ENCODE data around the gene TNNC1.

TNNC1 gene

DNA sequence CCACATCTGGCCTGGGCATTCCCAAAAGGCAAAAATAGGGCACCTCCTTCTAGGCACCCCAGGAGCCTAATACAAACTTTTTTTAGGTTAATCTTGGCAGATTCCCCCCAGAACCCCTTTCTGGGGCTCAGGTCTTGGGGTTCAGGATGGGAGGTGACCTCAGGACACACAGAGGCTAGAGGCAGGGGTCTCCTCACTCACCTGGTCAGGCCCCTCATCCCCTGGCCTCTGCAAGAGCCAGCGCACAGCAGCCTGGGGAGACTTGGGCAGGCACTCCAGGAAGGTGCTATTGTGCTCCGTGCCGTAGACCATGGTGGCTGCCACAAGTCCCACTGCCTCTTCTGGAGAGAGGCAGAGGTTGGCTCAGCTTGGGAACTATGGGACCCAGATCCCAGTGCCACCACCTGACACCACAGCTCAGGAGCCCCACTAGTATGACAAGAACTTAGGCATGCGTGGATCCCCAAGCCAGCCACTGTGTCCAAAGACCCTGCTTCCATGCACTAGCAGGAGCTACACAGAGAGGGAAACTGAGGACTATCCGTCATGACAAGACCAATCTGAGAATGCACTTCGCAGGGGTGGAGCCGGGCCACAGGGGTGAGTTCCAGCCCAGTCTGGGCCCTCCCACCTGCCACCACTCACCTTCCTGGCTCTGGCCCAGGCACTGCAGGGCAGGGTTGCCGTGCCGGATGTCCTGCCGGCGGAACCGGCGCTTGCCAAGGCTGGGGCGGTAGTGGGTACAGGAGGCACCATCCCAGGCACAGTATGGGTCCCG lies 16.3 kb downstream of the TNNC1 start:
- Histone ChIP-seq H3K9me3 (ENCODE audit: insufficient read depth, low read length) (no peaks in the 10 kb centered on the region), H3K4me1 (ENCODE audit: low read length) (no peaks in the 10 kb centered on the region), H3K27ac (ENCODE audit: low read length) (no peak overlapping the region), H3K27me3 (ENCODE audit: low read depth, low read length) (peaks cover 10% of the 10 kb centered on the region; the same call in 1 of the 2 replicates), H4K20me1 (ENCODE audit: insufficient read depth, low read length) (no peaks in the 10 kb centered on the region), H3K36me3 (replicated peaks; ENCODE audit: low read depth, low read length) (no peaks in the 10 kb centered on the region), H3K9ac (ENCODE audit: low read length) (no peak overlapping the region), H3K4me3 (ENCODE audit: low read length) (no peak overlapping the region), H3K79me2 (ENCODE audit: low read length) (no peaks in the 10 kb centered on the region), H2AFZ (ENCODE audit: low read depth, low read length) (no peak overlapping the region), H3K4me2 (ENCODE audit: low read length) (no peak overlapping the region)
- TF ChIP-seq EZH2phosphoT487 (IDR thresholded peaks at IDR 0.05; ENCODE audit: low read depth), result no peak
- TF ChIP-seq, protein P1, sequence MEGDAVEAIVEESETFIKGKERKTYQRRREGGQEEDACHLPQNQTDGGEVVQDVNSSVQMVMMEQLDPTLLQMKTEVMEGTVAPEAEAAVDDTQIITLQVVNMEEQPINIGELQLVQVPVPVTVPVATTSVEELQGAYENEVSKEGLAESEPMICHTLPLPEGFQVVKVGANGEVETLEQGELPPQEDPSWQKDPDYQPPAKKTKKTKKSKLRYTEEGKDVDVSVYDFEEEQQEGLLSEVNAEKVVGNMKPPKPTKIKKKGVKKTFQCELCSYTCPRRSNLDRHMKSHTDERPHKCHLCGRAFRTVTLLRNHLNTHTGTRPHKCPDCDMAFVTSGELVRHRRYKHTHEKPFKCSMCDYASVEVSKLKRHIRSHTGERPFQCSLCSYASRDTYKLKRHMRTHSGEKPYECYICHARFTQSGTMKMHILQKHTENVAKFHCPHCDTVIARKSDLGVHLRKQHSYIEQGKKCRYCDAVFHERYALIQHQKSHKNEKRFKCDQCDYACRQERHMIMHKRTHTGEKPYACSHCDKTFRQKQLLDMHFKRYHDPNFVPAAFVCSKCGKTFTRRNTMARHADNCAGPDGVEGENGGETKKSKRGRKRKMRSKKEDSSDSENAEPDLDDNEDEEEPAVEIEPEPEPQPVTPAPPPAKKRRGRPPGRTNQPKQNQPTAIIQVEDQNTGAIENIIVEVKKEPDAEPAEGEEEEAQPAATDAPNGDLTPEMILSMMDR (IDR thresholded peaks at IDR 0.05; ENCODE audit: low read depth, low read length), result no peak

DNA sequence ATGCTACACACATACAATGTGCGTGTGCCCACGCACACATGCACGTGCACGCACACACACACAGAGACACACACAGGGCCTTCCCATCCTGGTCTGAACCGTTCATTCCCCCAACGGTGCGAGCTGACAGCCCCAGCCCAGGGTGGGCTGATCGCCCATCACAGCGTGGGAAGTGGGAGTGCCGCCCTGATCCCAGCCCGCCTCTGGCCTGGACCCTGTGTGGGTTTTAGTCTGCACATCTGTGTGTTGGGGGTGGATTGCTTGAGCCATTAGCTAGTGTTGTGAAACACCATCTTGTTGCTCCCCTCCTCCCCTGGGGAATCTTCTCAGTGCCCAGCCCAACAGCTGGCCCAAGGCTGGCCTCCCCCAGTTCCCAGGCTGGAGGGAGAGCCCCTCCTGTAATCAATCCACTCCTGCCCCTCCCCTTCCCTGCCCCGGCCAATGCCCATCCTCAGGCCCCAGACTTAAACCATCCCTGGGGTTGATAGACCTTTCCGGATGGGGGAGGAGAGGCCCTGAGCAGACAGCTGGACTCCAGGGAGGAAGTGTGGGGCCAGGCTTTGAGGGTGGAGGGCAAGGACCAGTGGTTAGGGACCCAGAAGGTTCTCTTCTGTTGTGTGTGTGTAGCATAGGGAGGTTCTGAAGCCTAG lies 17.2 kb downstream of the TNNC1 start:
- no peaks in the 10 kb centered on the region for H3K79me2 ChIP-seq (ENCODE audit: low read length)
- H3K4me3 ChIP-seq (ENCODE audit: low read length), result no peak overlapping the region
- H4K20me1 ChIP-seq (ENCODE audit: insufficient read depth, low read length), result no peaks in the 10 kb centered on the region
- H3K9me3 ChIP-seq (ENCODE audit: insufficient read depth, low read length), result no peaks in the 10 kb centered on the region
- H3K4me2 ChIP-seq (ENCODE audit: low read length), result no peak overlapping the region
- no peak overlapping the region for H3K9ac ChIP-seq (ENCODE audit: low read length)
- H3K4me1 ChIP-seq (ENCODE audit: low read length), result no peaks in the 10 kb centered on the region
- TF ChIP-seq, protein P1 (IDR thresholded peaks at IDR 0.05; ENCODE audit: low read depth, low read length), result no peak
- TF ChIP-seq EZH2phosphoT487 (IDR thresholded peaks at IDR 0.05; ENCODE audit: low read depth), result no peak
- no peak overlapping the region for H3K27ac ChIP-seq (ENCODE audit: low read length)
- peaks cover 10% of the 10 kb centered on the region; the same call in 1 of the 2 replicates for H3K27me3 ChIP-seq (ENCODE audit: low read depth, low read length)
- H3K36me3 ChIP-seq (replicated peaks; ENCODE audit: low read depth, low read length), result no peaks in the 10 kb centered on the region
- no peak overlapping the region for H2AFZ ChIP-seq (ENCODE audit: low read depth, low read length)

DNA sequence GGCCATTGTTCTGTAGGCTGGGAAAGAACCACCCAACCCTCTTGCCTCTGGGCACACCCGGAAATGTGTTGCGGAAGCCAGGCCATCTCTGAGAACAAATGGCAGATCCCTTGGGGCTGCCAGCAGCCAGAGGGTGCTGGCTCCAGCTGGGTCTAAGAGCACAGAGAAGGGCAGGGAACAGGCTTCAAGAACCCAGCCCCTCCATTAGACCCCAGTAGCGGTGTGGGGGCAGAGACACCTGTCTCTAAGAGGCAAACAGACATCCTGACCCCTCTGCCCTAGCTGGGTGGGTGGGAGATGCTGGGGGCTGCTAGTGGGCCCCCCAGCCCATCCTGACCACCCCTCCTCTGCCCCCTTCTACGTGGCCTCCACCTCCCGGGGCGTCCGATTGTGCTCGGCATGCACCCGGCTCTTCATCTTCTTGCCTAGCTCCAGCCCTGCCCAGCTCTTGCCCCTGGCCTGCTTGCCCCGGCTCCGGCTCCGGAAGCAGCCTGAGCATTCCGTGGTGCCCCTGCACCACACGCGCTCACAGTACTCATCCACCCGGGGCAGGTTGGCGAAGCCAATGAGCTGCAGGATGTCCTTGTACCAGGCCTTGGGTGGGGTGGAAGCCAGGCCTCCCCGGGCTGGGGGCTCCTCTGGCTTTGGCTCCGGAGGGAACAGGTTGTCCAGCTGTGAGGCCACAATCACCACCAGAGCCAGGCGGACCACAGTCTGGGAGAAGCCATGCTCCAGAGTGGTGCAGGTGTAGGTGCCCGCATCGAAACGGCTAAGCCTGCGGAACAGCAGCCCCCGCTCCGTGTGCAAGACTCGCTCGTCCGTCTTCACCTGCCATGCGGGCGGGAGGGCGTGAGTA lies 18.4 kb downstream of the TNNC1 start:
- no peak overlapping the region for H3K4me3 ChIP-seq (ENCODE audit: low read length)
- H3K79me2 ChIP-seq (ENCODE audit: low read length), result no peaks in the 10 kb centered on the region
- peaks cover 10% of the 10 kb centered on the region; the same call in 1 of the 2 replicates for H3K27me3 ChIP-seq (ENCODE audit: low read depth, low read length)
- H3K27ac ChIP-seq (ENCODE audit: low read length), result no peak overlapping the region
- H3K9ac ChIP-seq (ENCODE audit: low read length), result no peak overlapping the region
- H4K20me1 ChIP-seq (ENCODE audit: insufficient read depth, low read length), result no peaks in the 10 kb centered on the region
- no peak overlapping the region for H3K4me2 ChIP-seq (ENCODE audit: low read length)
- H3K4me1 ChIP-seq (ENCODE audit: low read length), result no peaks in the 10 kb centered on the region
- H2AFZ ChIP-seq (ENCODE audit: low read depth, low read length), result no peak overlapping the region
- H3K9me3 ChIP-seq (ENCODE audit: insufficient read depth, low read length), result no peaks in the 10 kb centered on the region
- no peaks in the 10 kb centered on the region for H3K36me3 ChIP-seq (replicated peaks; ENCODE audit: low read depth, low read length)
- TF ChIP-seq, protein P1 (IDR thresholded peaks at IDR 0.05; ENCODE audit: low read depth, low read length), result no peak
- TF ChIP-seq EZH2phosphoT487 (IDR thresholded peaks at IDR 0.05; ENCODE audit: low read depth), result no peak

Measured in OCI-LY3 (cell line).